K562 (cell line): ENCODE results near the gene WDR81. TPM values are rescaled to one million over a fixed set of nuclear protein-coding genes. Genes with fewer than 3 reads are reported as not detected.
A peak's percentile ranks its signal among the peaks of the same experiment; 100 is the strongest.

Experiments used
- ARID4B ChIP-seq: sonication (generic); formaldehyde crosslinking; IDR thresholded peaks from 2 replicates; pipeline ENCODE4 v1.8.0; 2022; ENCODE audit warnings: mild to moderate bottlenecking, missing genetic modification reagents
- BRD4 ChIP-seq: fragments of 200-600 bp; sonication (generic); IDR thresholded peaks from 2 replicates; pipeline ENCODE4 v1.6.1; 2017; ENCODE audit warnings: inconsistent platforms
- ELF1 ChIP-seq: fragments of 200-800 bp; sonication (Bioruptor generic); IDR thresholded peaks from 2 replicates; pipeline ENCODE4 v1.6.1; 2016; ENCODE audit warnings: missing genetic modification characterization, missing compliant biosample characterization
- FOXA3 ChIP-seq, 2 experiments: fragments of 450-650 bp in 1 of 2; sonication (generic) in 1 of 2; formaldehyde crosslinking; IDR thresholded peaks in 1 of 2; conservative IDR thresholded peaks in 1 of 2; 2 replicates each; pipeline versions ENCODE4 v1.4.0 to v1.8.0; 2020 to 2022; ENCODE audit warnings: mild to moderate bottlenecking in 2 of 2, missing genetic modification reagents in 1 of 2
- HDAC2 ChIP-seq: fragments of 450-650 bp; IDR thresholded peaks from 2 replicates; pipeline ENCODE4 v1.6.1; 2016; ENCODE audit warnings: mild to moderate bottlenecking
- HDAC3 ChIP-seq: fragments of 450-650 bp; IDR thresholded peaks from 2 replicates; pipeline ENCODE4 v1.6.1; 2018; ENCODE audit warnings: borderline replicate concordance, mild to moderate bottlenecking, moderate library complexity; ENCODE audit not compliant: partially characterized antibody
- JUN ChIP-seq, 2 experiments: sonication (generic) in 1 of 2; formaldehyde crosslinking in 1 of 2; IDR thresholded peaks; 2 replicates each; pipeline versions ENCODE4 v1.6.1 to v1.8.0; 2012 to 2022; ENCODE audit warnings: borderline replicate concordance in 2 of 2, mild to moderate bottlenecking in 2 of 2, improper control_type of control experiment in 1 of 2, low read depth in 1 of 2, low read length in 1 of 2, missing genetic modification reagents in 1 of 2
- MAZ ChIP-seq, 2 experiments: fragments of 450-650 bp in 1 of 2; sonication (generic) in 1 of 2; formaldehyde crosslinking; IDR thresholded peaks in 1 of 2; conservative IDR thresholded peaks in 1 of 2; 2 replicates each; pipeline versions ENCODE4 v1.4.0 to v1.5.0; 2020; ENCODE audit warnings: mild to moderate bottlenecking in 1 of 2, missing genetic modification reagents in 1 of 2
- RBFOX2 ChIP-seq: fragments of 200-400 bp; formaldehyde crosslinking; IDR thresholded peaks from 2 replicates; pipeline ENCODE4 v1.6.1; 2017; ENCODE audit warnings: low read depth, mild to moderate bottlenecking, low read length, moderate library complexity
- SAP30 ChIP-seq: fragments of 200-600 bp; sonication (generic); IDR thresholded peaks from 2 replicates; pipeline ENCODE4 v1.6.1; 2012; ENCODE audit warnings: borderline replicate concordance, low read depth, mild to moderate bottlenecking, moderate library complexity, low read length, control low read depth, inconsistent platforms; ENCODE audit not compliant: insufficient read depth, poor library complexity, severe bottlenecking
- SIN3B ChIP-seq: fragments of 450-650 bp; IDR thresholded peaks from 2 replicates; pipeline ENCODE4 v1.6.1; 2017; ENCODE audit warnings: low read depth, mild to moderate bottlenecking, moderate library complexity
- SMAD4 ChIP-seq: fragments of 250-450 bp; sonication (Bioruptor Pico); conservative IDR thresholded peaks from 2 replicates; pipeline ENCODE4 v1.8.0; 2021; ENCODE audit warnings: inconsistent platforms, mild to moderate bottlenecking, moderate library complexity
- SRF ChIP-seq, 2 experiments: fragments of 250-450, 450-650 bp in 1 of 2; sonication (Bioruptor Pico) in 1 of 2; sonication (generic) in 1 of 2; formaldehyde crosslinking; IDR thresholded peaks; 2 replicates each; pipeline versions ENCODE4 v1.5.0 to v1.5.1; 2020 to 2022; ENCODE audit warnings: mild to moderate bottlenecking in 1 of 2, missing genetic modification reagents in 1 of 2
- THRAP3 ChIP-seq: fragments of 450-650 bp; IDR thresholded peaks from 2 replicates; pipeline ENCODE4 v1.6.1; 2016; ENCODE audit warnings: mild to moderate bottlenecking, inconsistent platforms, borderline replicate concordance
- YY1 ChIP-seq, 3 experiments: IDR thresholded peaks; 2 replicates each; pipeline ENCODE4 v1.6.1; 2011; ENCODE audit warnings: low read length in 2 of 3, mild to moderate bottlenecking in 2 of 3, moderate library complexity in 2 of 3, borderline replicate concordance in 1 of 3, control low read depth in 1 of 3, low read depth in 1 of 3; ENCODE audit not compliant: insufficient read depth in 3 of 3, insufficient replicate concordance in 2 of 3, control insufficient read depth in 1 of 3, insufficient read length in 1 of 3; ENCODE audit errors: extremely low read depth in 1 of 3
- ZBTB1 ChIP-seq: sonication (generic); formaldehyde crosslinking; IDR thresholded peaks from 2 replicates; pipeline ENCODE4 v1.8.1; 2023; ENCODE audit warnings: missing genetic modification reagents, low read depth, mild to moderate bottlenecking, borderline replicate concordance
- ZNF282 ChIP-seq: sonication (generic); formaldehyde crosslinking; IDR thresholded peaks from 2 replicates; pipeline ENCODE4 v1.8.1; 2023; ENCODE audit warnings: missing genetic modification reagents
- ZNF830 ChIP-seq: fragments of 250-450 bp; sonication (Bioruptor Pico); IDR thresholded peaks from 2 replicates; pipeline ENCODE4 v1.5.0; 2021; ENCODE audit warnings: mild to moderate bottlenecking
- polyA plus RNA-seq, 8 experiments: library from polyadenylated mRNA; depleted of rRNA in 4 of 8; stranded (reverse) in 5 of 8; unstranded in 3 of 8; fragments of >200 nt; fragmentation: Nextera tagmentation in 2 of 8; fragmentation: Illumina TruSeq in 1 of 8; extraction: Ambion mirVana in 2 of 8; extraction: Trizol in 1 of 8; gene quantifications; 2 replicates each; pipeline versions ENCODE4 v1.2.1 to v1.2.3, GENCODE V29; 2011 to 2014; ENCODE audit warnings: inconsistent platforms in 1 of 8, missing spikeins in 1 of 8
- total RNA-seq, 7 experiments: library from RNA; depleted of rRNA in 6 of 7; stranded (reverse); fragments of >200 nt in 6 of 7; fragmentation: Illumina TruSeq in 2 of 7; extraction: Trizol in 2 of 7; gene quantifications; 2 replicates each; pipeline versions ENCODE4 v1.2.1 to v1.2.3, GENCODE V29; 2011 to 2021; ENCODE audit warnings: low replicate concordance in 1 of 7
- TF ChIP-seq, protein P1 (sequence below): fragments of 250-450 bp; sonication (Bioruptor Pico); IDR thresholded peaks from 2 replicates; pipeline ENCODE4 v1.5.0; 2020; ENCODE audit warnings: mild to moderate bottlenecking

WDR81 gene
- total and polyA plus RNA-seq, 9 of the 15 experiments (the other 6 are each of a cell fraction or from before 2014, with no cell fraction given), result 0.01 to 17.1 (median 3.3) TPM

GRCh38 chr17:1724351-1724868, at the start of gene WDR81 (continued):
- TF ChIP-seq SRF (CRISPR knock-in tag; IDR thresholded peaks at IDR 0.05) (no peak), YY1 (IDR thresholded peaks at IDR 0.05; ENCODE audit: borderline replicate concordance in 1 of 3, control insufficient read depth in 1 of 3, extremely low read depth in 1 of 3, insufficient read depth in 3 of 3, insufficient read length in 1 of 3, insufficient replicate concordance in 2 of 3, low read depth in 1 of 3, low read length in 2 of 3) (peak in 1 of 3 experiments; percentile 17), ZNF830 (CRISPR knock-in tag) (no peak), ZNF282 (CRISPR knock-in tag) (no peak), FOXA3 (CRISPR knock-in tag; conservative IDR thresholded peaks at IDR 0.05 in 1 of 2, IDR thresholded peaks at IDR 0.05 in 1 of 2) (0 out of 4 replicates have a peak, but pooled peaks of 1 of the 2 experiments have one; percentile 22), BRD4 (no peak), SMAD4 (CRISPR knock-in tag) (0 out of 2 replicates have a peak, but pooled peaks have one; percentile 18), SIN3B (peak; percentile 92), ELF1 (tag) (peak; percentile 90), SAP30 (peak; percentile 84), ARID4B (peak; percentile 88; the same call in 1 of the 2 replicates), ZBTB1 (CRISPR knock-in tag) (no peak), HDAC3 (no peak), MAZ (CRISPR knock-in tag; conservative IDR thresholded peaks at IDR 0.05 in 1 of 2, IDR thresholded peaks at IDR 0.05 in 1 of 2) (0 out of 4 replicates have a peak, but pooled peaks of 1 of the 2 experiments have one; percentile 44), JUN (IDR thresholded peaks at IDR 0.05; ENCODE audit: borderline replicate concordance, low read depth, low read length) (no peak), JUN (CRISPR knock-in tag; IDR thresholded peaks at IDR 0.05; ENCODE audit: borderline replicate concordance) (no peak), THRAP3 (no peak), HDAC2 (no peak), RBFOX2 (peak; percentile 66)
- TF ChIP-seq, protein P1, sequence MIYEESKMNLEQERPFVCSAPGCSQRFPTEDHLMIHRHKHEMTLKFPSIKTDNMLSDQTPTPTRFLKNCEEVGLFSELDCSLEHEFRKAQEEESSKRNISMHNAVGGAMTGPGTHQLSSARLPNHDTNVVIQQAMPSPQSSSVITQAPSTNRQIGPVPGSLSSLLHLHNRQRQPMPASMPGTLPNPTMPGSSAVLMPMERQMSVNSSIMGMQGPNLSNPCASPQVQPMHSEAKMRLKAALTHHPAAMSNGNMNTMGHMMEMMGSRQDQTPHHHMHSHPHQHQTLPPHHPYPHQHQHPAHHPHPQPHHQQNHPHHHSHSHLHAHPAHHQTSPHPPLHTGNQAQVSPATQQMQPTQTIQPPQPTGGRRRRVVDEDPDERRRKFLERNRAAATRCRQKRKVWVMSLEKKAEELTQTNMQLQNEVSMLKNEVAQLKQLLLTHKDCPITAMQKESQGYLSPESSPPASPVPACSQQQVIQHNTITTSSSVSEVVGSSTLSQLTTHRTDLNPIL, result no peak
